ENCODE results near the gene USP22.

GRCh38 chr17:20991276-20992037 lies 51.4 kb downstream of the USP22 start:
- TF ChIP-seq, protein P1, sequence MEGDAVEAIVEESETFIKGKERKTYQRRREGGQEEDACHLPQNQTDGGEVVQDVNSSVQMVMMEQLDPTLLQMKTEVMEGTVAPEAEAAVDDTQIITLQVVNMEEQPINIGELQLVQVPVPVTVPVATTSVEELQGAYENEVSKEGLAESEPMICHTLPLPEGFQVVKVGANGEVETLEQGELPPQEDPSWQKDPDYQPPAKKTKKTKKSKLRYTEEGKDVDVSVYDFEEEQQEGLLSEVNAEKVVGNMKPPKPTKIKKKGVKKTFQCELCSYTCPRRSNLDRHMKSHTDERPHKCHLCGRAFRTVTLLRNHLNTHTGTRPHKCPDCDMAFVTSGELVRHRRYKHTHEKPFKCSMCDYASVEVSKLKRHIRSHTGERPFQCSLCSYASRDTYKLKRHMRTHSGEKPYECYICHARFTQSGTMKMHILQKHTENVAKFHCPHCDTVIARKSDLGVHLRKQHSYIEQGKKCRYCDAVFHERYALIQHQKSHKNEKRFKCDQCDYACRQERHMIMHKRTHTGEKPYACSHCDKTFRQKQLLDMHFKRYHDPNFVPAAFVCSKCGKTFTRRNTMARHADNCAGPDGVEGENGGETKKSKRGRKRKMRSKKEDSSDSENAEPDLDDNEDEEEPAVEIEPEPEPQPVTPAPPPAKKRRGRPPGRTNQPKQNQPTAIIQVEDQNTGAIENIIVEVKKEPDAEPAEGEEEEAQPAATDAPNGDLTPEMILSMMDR (IDR thresholded peaks at IDR 0.05): no peak
- TF ChIP-seq EZH2 (IDR thresholded peaks at IDR 0.05) (no peak), EZH2phosphoT487 (IDR thresholded peaks at IDR 0.05) (no peak)

All from neural progenitor cell (in vitro differentiated cells).